OCI-LY3 (cell line): Measurements from ENCODE around the gene AP3S1.

ENCODE experiments used
- EZH2phosphoT487 ChIP-seq: fragments of 200-600 bp; shearing (Covaris generic); IDR thresholded peaks from 2 replicates; pipeline ENCODE4 v1.6.1; 2018; ENCODE audit warnings: antibody characterized with exemption, mixed run types, low read depth
- TF ChIP-seq, protein P1 (sequence below): fragments of 200-600, 300-600 bp; sonication (generic); IDR thresholded peaks from 2 replicates; pipeline ENCODE4 v1.5.1; 2014; ENCODE audit warnings: antibody characterized with exemption, low read length, low read depth

DNA sequence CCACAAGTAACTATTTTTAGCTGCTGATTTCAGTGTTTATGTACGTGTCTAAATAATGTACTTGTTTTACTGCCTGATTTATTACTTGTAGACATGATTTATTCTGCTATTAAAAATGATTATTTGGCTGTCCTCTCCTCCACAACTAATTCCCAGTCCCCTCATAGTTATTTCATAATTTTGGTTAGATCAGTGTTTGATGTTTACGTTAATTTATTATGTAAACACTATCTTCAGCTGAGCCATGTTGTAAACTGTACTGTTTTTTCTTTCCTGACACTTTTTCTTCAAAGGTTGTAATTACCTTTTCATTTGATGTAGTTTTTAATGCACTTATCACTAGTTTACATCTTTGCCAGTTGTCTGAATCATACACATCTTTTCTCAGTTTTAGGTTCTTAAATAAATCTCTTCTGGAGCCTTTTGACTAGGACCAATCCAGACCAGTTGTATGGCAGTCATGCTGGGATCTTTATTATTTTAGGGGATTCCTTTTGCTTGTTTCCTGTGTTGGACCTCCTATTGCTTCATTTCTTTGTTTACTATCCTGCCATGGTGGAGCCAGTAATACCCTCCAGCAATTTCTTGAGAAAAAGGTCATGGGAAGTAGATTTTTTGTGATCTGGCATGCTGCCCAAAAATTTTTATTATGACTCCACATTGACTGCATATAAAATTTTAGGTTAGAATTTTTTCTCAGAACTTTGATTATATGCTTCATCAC, 16.1 kb downstream of the AP3S1 start:
- TF ChIP-seq, protein P1, sequence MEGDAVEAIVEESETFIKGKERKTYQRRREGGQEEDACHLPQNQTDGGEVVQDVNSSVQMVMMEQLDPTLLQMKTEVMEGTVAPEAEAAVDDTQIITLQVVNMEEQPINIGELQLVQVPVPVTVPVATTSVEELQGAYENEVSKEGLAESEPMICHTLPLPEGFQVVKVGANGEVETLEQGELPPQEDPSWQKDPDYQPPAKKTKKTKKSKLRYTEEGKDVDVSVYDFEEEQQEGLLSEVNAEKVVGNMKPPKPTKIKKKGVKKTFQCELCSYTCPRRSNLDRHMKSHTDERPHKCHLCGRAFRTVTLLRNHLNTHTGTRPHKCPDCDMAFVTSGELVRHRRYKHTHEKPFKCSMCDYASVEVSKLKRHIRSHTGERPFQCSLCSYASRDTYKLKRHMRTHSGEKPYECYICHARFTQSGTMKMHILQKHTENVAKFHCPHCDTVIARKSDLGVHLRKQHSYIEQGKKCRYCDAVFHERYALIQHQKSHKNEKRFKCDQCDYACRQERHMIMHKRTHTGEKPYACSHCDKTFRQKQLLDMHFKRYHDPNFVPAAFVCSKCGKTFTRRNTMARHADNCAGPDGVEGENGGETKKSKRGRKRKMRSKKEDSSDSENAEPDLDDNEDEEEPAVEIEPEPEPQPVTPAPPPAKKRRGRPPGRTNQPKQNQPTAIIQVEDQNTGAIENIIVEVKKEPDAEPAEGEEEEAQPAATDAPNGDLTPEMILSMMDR: no peak
- TF ChIP-seq EZH2phosphoT487: no peak
